HL-60 (cell line): ENCODE results near the gene CAV1.
"Not testable (repeated sequence)": the region's sequence is repeated elsewhere in the genome, so short reads cannot be mapped to it uniquely, and the experiment has no call there.

Experiments used
- DNase-seq, 2 experiments: peaks; one replicate each; pipeline ENCODE4 v3.0.0-alpha.2; 2010 to 2020; ENCODE audit warnings: low read depth in 1 of 2, low spot score in 1 of 2
- H3K27ac ChIP-seq: fragments of 250-450 bp; sonication (Bioruptor Pico); replicated peaks from 2 replicates; pipeline ENCODE4 v1.5.1; 2020; ENCODE audit warnings: mild to moderate bottlenecking, moderate library complexity
- H3K27me3 ChIP-seq: fragments of 250-450 bp; sonication (Bioruptor Pico); 2 replicates; pipeline ENCODE4 v1.5.1; 2021; ENCODE audit warnings: mild to moderate bottlenecking, moderate library complexity; ENCODE audit not compliant: insufficient read depth, poor library complexity, severe bottlenecking
- H3K4me3 ChIP-seq: replicated peaks from 2 replicates; pipeline ENCODE4 v1.5.1; 2011; ENCODE audit warnings: mild to moderate bottlenecking, control low read depth, low read length; ENCODE audit not compliant: insufficient read depth
- GABPA ChIP-seq: IDR thresholded peaks from 2 replicates; pipeline ENCODE4 v1.6.1; 2012; ENCODE audit warnings: low read depth
- POLR2AphosphoS5 ChIP-seq: IDR thresholded peaks from 2 replicates; pipeline ENCODE4 v1.6.1; 2012; ENCODE audit warnings: low read depth
- SPI1 ChIP-seq: IDR thresholded peaks from 2 replicates; pipeline ENCODE4 v1.6.1; 2012; ENCODE audit warnings: low read depth, mild to moderate bottlenecking, borderline replicate concordance
- TF ChIP-seq, protein P1 (sequence below): IDR thresholded peaks from one replicate; pipeline ENCODE4 v1.5.1; 2011; ENCODE audit warnings: low read length, control low read depth, inconsistent platforms; ENCODE audit not compliant: insufficient read depth
- TF ChIP-seq, protein P2 (sequence below): IDR thresholded peaks from 2 replicates; pipeline ENCODE4 v1.6.1; 2012; ENCODE audit warnings: low read depth; ENCODE audit not compliant: insufficient replicate concordance

Gene CAV1

DNA sequence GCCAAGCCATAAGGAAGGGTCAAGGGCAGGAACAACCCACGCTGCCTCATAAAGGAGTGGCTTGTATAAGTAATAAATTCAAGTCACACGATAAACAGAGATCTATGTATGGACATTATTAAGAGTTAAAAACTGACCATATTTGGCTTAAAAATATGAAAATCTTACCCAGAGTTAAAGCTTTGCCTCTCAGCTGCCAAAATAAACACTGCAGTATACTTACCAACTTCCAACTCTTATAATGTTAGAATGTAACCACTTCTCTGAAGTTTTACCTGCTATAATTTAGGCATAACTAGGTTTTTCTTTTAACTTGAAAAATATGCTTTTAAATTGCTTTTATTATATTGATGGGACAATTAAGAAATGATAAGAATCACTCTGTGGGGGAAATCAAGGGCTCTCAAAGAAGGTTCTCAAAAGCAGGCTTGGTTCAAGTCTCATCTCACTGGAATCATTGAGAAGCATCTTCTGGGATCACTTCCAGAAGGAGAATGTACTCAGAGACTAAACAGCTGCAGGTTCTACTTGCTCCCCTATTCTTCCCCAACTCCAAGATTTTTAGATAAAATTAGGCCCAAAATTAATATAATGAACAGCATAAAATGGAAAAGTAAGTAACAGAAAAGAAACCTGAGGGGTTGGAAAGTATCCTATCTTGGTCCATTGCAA, 41.4 kb upstream of the CAV1 start:
- H3K27me3 ChIP-seq, result no peaks in the 10 kb centered on the region
- TF ChIP-seq, protein P1, sequence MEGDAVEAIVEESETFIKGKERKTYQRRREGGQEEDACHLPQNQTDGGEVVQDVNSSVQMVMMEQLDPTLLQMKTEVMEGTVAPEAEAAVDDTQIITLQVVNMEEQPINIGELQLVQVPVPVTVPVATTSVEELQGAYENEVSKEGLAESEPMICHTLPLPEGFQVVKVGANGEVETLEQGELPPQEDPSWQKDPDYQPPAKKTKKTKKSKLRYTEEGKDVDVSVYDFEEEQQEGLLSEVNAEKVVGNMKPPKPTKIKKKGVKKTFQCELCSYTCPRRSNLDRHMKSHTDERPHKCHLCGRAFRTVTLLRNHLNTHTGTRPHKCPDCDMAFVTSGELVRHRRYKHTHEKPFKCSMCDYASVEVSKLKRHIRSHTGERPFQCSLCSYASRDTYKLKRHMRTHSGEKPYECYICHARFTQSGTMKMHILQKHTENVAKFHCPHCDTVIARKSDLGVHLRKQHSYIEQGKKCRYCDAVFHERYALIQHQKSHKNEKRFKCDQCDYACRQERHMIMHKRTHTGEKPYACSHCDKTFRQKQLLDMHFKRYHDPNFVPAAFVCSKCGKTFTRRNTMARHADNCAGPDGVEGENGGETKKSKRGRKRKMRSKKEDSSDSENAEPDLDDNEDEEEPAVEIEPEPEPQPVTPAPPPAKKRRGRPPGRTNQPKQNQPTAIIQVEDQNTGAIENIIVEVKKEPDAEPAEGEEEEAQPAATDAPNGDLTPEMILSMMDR, result no peak
- no peak for TF ChIP-seq POLR2AphosphoS5
- no peak for TF ChIP-seq GABPA
- no peak for TF ChIP-seq SPI1
- TF ChIP-seq, protein P2, sequence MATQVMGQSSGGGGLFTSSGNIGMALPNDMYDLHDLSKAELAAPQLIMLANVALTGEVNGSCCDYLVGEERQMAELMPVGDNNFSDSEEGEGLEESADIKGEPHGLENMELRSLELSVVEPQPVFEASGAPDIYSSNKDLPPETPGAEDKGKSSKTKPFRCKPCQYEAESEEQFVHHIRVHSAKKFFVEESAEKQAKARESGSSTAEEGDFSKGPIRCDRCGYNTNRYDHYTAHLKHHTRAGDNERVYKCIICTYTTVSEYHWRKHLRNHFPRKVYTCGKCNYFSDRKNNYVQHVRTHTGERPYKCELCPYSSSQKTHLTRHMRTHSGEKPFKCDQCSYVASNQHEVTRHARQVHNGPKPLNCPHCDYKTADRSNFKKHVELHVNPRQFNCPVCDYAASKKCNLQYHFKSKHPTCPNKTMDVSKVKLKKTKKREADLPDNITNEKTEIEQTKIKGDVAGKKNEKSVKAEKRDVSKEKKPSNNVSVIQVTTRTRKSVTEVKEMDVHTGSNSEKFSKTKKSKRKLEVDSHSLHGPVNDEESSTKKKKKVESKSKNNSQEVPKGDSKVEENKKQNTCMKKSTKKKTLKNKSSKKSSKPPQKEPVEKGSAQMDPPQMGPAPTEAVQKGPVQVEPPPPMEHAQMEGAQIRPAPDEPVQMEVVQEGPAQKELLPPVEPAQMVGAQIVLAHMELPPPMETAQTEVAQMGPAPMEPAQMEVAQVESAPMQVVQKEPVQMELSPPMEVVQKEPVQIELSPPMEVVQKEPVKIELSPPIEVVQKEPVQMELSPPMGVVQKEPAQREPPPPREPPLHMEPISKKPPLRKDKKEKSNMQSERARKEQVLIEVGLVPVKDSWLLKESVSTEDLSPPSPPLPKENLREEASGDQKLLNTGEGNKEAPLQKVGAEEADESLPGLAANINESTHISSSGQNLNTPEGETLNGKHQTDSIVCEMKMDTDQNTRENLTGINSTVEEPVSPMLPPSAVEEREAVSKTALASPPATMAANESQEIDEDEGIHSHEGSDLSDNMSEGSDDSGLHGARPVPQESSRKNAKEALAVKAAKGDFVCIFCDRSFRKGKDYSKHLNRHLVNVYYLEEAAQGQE, result no peak
- no peak overlapping the region for H3K4me3 ChIP-seq
- H3K27ac ChIP-seq, result no peak overlapping the region
- no peak for DNase-seq

DNA sequence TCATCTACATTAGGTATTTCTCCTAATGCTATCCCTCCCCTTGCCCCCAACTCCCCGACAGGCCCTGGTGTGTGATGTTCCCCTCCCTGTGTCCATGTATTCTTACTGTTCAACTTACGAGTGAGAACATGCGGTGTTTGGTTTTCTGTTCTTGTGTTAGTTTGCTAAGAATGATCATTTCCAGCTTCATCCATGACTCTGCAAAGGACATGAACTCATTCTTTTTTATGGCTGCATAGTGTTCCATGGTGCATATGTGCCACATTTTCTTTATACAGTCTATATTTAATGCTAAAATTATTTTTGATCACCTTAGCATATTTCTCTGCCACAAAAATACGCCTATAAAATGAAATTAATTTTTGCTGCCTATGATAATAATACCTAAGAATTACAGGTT, 40.4 kb upstream of the CAV1 start:
- not testable (repeated sequence) for DNase-seq, H3K4me3 ChIP-seq, H3K27ac ChIP-seq, H3K27me3 ChIP-seq

DNA sequence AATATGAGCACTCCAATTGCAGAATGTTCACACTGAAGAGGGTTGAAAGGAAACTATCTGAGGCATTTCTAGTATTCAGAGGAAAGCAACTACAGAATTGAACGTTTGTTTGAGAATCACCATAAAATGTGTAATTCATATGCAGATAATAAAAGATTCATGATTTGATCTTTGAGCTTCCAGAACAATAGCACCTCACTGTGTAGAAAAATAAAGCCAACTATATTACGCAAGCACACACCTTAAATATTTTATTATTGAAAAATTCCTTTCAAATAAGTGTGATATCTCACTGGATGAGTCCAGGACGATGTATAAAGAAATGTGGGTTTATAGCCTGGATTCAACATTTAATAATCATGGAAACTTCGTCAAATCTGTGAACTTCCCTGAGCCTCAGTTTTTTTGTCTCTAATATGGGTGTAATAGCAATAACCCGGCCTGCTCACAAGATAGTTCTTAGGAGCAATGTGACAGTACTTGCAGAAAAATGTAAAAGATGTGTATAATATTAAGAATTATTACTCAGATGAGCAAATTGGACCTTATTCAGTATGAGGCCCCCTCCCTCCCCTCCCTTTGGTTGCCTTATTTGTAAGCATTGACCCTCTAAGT, 36.8 kb upstream of the CAV1 start:
- Histone ChIP-seq H3K27ac (no peak overlapping the region), H3K4me3 (no peak overlapping the region), H3K27me3 (no peaks in the 10 kb centered on the region)
- no peak for TF ChIP-seq POLR2AphosphoS5
- no peak for TF ChIP-seq GABPA
- DNase-seq, result no peak

DNA sequence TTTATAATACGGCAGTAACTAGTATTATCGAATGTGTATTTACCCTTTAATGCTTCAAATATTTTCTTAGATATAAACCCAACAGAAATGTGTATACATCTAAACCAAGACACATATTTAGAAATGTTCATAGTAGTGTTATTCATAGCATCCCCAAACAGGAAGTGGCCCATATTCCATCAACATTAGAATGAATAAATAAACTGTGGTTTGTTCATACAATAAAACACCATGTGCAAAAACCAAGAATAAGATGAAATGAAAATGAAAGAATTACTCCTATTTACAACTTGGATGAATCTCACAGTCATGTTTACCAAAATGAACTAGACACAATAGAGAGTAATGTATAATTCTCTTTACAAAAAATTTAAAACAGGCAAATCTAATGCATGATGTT, 34.5 kb upstream of the CAV1 start:
- H3K27ac ChIP-seq, result no peak overlapping the region
- H3K27me3 ChIP-seq, result peaks cover 5% of the 10 kb centered on the region
- no peak for DNase-seq
- no peak overlapping the region for H3K4me3 ChIP-seq
- no peak for TF ChIP-seq SPI1
- no peak for TF ChIP-seq GABPA
- no peak for TF ChIP-seq POLR2AphosphoS5
- TF ChIP-seq, protein P1, result no peak
- TF ChIP-seq, protein P2, result no peak
